ENCODE results near the gene ACACB.
A peak's percentile ranks its signal among the peaks of the same experiment; 100 is the strongest.

ACACB gene

GRCh38 chr12:109115758-109116610, at the start of gene ACACB:
ACACB (plus strand) TSS chr12:109116587; CDS start chr12:109139406, 22,819 bp downstream.
- no peak for DNase-seq (ENCODE audit: low read depth in 3 of 3)

GRCh38 chr12:109069307-109070271, 46.8 kb upstream of the ACACB start:
- no peak for DNase-seq (ENCODE audit: low read depth in 3 of 3)

- DNase-seq (ENCODE audit: low read depth in 3 of 3) = no peak
These were observed 41.5 kb upstream of the ACACB start for GRCh38 chr12:109074866-109075265.

GRCh38 chr12:109082751-109083150, 33.6 kb upstream of the ACACB start:
- DNase-seq (ENCODE audit: low read depth in 3 of 3) = no peak

- DNase-seq (ENCODE audit: low read depth in 3 of 3) = no peak
These were observed 32.0 kb upstream of the ACACB start for GRCh38 chr12:109084425-109084824.

GRCh38 chr12:109085590-109085989, 30.8 kb upstream of the ACACB start:
- no peak for DNase-seq (ENCODE audit: low read depth in 3 of 3)

- no peak for DNase-seq (ENCODE audit: low read depth in 3 of 3)
These were observed 29.1 kb upstream of the ACACB start for GRCh38 chr12:109087250-109087649.

GRCh38 chr12:109088818-109089217, 27.6 kb upstream of the ACACB start:
- DNase-seq (ENCODE audit: low read depth in 3 of 3) = no peak

GRCh38 chr12:109089683-109090082, 26.7 kb upstream of the ACACB start:
- DNase-seq (ENCODE audit: low read depth in 3 of 3) = no peak

GRCh38 chr12:109092497-109093021, 23.8 kb upstream of the ACACB start:
- DNase-seq (ENCODE audit: low read depth in 3 of 3) = no peak

GRCh38 chr12:109093022-109093918, 23.1 kb upstream of the ACACB start, which contains the start of gene ALKBH2:
ALKBH2 (minus strand) TSS chr12:109093472; CDS start chr12:109092786, 686 bp downstream.
- peak; percentile 89 to 93 (median 90) for DNase-seq (ENCODE audit: low read depth in 3 of 3)

GRCh38 chr12:109097140-109097434, 19.3 kb upstream of the ACACB start:
- no peak for DNase-seq (ENCODE audit: low read depth in 3 of 3)

- peak; percentile 93 to 96 (median 96) for DNase-seq (ENCODE audit: low read depth in 3 of 3)
These were observed 18.8 kb upstream of the ACACB start, which contains the start of gene UNG for GRCh38 chr12:109097435-109098182. UNG (plus strand) TSS chr12:109097597; CDS start chr12:109097680, 83 bp downstream.

- DNase-seq (ENCODE audit: low read depth in 3 of 3) = no peak
These were observed 18.2 kb upstream of the ACACB start for GRCh38 chr12:109098183-109098604.

GRCh38 chr12:109098651-109099050, 17.7 kb upstream of the ACACB start:
- DNase-seq (ENCODE audit: low read depth in 3 of 3) = no peak

- DNase-seq (ENCODE audit: low read depth in 3 of 3) = no peak
These were observed 16.9 kb upstream of the ACACB start for GRCh38 chr12:109099431-109100020.

GRCh38 chr12:109100741-109101140, 15.6 kb upstream of the ACACB start:
- DNase-seq (ENCODE audit: low read depth in 3 of 3) = no peak

- no peak for DNase-seq (ENCODE audit: low read depth in 3 of 3)
These were observed 13.9 kb upstream of the ACACB start for GRCh38 chr12:109102491-109102890.

- DNase-seq (ENCODE audit: low read depth in 3 of 3) = no peak
These were observed 11.2 kb upstream of the ACACB start for GRCh38 chr12:109105176-109105575.

Data from stimulated activated CD4-positive, alpha-beta T cell treated with anti-CD3 and anti-CD28 coated beads, TNF-alpha, amount 100 ng/mL, for 24 hours (primary cell).